Measurements from ENCODE around the gene TRIM62. TPM values are rescaled to one million over a fixed set of nuclear protein-coding genes. Genes with fewer than 3 reads are reported as not detected.

Gene TRIM62
- total RNA-seq, 1 experiment from 2014 or later, result 0.82 TPM

- H3K36me3 ChIP-seq, result no peaks in the 10 kb centered on the region
- H3K4me3 ChIP-seq, result no peak overlapping the region
- peaks cover 12% of the 10 kb centered on the region for H3K27me3 ChIP-seq
- no peak for DNase-seq
- no peaks in the 10 kb centered on the region for H3K9me3 ChIP-seq
These were observed 3.7 kb upstream of the TRIM62 start for GRCh38 chr1:33185541-33185940.

- Histone ChIP-seq H3K9me3 (no peaks in the 10 kb centered on the region), H3K36me3 (no peaks in the 10 kb centered on the region), H3K4me3 (no peak overlapping the region), H3K27me3 (peaks cover 11% of the 10 kb centered on the region)
- DNase-seq, result no peak
These were observed 1.5 kb upstream of the TRIM62 start for GRCh38 chr1:33183306-33183705.

DNA sequence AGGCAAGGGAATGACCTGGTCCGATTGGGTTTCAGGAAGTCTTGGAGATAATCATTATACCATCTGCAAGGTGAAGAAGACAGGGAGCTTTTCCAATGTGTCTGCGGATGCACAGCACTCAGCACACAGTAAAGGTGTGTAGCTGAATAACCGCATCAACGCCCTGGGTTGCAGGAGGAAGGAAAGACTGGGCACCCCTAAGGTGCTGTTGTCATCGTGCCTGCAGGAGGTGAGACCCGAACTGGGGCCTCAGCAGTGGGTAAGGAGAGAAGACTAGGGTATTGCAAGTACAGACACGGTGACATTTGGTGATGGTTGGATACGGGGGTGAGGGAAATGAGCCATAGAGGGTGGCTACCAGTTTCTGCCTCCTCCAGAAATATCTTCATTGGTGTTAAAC, 1.1 kb upstream of the TRIM62 start:
- Histone ChIP-seq H3K9me3 (no peaks in the 10 kb centered on the region), H3K36me3 (no peaks in the 10 kb centered on the region), H3K27me3 (peaks cover 11% of the 10 kb centered on the region), H3K4me3 (no peak overlapping the region)
- no peak for DNase-seq

DNA sequence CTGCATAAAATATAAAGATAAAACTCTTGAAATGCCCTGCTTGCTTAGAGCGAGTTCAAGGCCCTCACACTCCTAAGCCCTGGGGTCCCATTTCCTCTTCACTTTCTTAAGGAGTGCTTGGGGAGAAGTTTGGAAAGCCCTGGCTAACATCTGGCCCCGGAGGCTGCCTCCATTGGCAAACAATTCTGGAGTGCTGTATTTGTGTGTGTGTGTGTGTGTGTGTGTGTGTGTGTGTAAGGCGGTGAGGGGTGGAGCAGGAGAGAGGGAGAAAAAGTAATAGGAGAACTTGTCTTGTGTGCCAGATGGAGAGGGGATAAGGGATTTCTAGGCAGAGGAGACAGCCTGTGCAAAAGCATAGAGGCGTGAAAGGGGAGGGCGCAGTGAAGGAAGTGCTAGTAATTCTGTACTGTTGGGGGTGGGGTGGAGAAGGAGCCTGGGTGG, 578 bp upstream of the TRIM62 start:
- Histone ChIP-seq H3K9me3 (no peaks in the 10 kb centered on the region), H3K4me3 (peak overlapping the region; percentile 67), H3K36me3 (no peaks in the 10 kb centered on the region), H3K27me3 (peaks cover 11% of the 10 kb centered on the region)
- no peak for DNase-seq

- DNase-seq, result peak; percentile 58
- Histone ChIP-seq H3K36me3 (no peaks in the 10 kb centered on the region), H3K9me3 (no peaks in the 10 kb centered on the region), H3K27me3 (peaks cover 11% of the 10 kb centered on the region), H3K4me3 (peak overlapping the region; percentile 67)
These were observed 642 bp downstream of the TRIM62 start for GRCh38 chr1:33180911-33181890.

- Histone ChIP-seq H3K4me3 (peak overlapping the region; percentile 24; the same call in 1 of the 2 replicates), H3K9me3 (no peaks in the 10 kb centered on the region), H3K36me3 (no peaks in the 10 kb centered on the region), H3K27me3 (peaks cover 7% of the 10 kb centered on the region; the same call in 1 of the 2 replicates)
- DNase-seq, result peak; percentile 89
These were observed 1.5 kb downstream of the TRIM62 start for GRCh38 chr1:33180226-33180910.

DNA sequence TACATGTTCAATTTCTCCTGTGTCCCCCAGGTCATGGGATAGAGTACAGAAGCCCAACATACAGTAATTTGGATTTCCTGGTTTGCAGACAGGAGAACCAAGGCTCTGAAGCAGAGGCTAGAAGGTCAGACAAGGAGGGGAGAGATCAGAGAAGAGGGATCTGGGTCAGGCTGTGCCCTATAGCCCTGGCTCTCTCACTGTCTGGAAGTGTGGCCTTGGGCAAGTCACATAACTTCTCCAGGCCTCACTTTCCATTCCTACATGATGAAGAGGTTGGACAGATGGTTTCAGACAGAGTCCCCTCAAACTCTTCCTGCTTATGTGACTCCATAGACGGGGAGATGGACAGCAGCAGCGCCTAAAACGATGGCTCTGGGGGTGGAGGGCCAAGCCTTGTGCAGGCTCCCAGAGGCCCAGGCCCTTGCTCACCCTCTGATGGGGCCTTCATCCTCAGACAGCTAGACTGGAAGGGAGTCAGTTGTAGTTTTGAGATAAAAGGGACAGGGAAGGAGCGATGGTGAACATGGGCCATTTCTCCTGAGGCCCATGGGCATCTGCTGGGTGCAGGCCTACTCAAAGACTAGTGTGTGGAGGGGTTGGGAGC, 2.9 kb downstream of the TRIM62 start:
- Histone ChIP-seq H3K27me3 (no peaks in the 10 kb centered on the region; the same call in 1 of the 2 replicates), H3K4me3 (no peak overlapping the region), H3K9me3 (no peaks in the 10 kb centered on the region), H3K36me3 (no peaks in the 10 kb centered on the region)
- DNase-seq, result no peak

- Histone ChIP-seq H3K9me3 (no peaks in the 10 kb centered on the region), H3K36me3 (no peaks in the 10 kb centered on the region), H3K4me3 (no peak overlapping the region), H3K27me3 (no peaks in the 10 kb centered on the region)
- DNase-seq, result no peak
These were observed 3.8 kb downstream of the TRIM62 start for GRCh38 chr1:33177996-33178540.

DNA sequence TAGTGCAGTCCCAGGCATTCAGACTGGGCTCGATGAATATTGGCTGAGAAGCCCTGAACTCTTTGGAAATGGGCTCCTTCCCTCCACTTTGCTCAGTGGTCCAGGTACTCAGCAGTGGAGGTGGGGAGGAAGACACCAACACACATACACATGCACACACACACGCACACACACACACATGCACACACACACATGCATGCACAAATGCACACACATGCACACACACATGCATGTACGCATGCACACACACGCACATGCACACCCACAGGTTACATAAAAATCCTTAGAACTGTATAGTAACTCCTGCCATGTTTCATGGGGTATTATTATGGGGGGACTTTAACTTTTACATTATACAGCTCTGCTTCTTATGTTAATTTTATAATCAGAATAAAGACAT, 5.0 kb downstream of the TRIM62 start:
- Histone ChIP-seq H3K4me3 (no peak overlapping the region), H3K36me3 (no peaks in the 10 kb centered on the region), H3K27me3 (no peaks in the 10 kb centered on the region), H3K9me3 (no peaks in the 10 kb centered on the region)
- DNase-seq, result no peak

GRCh38 chr1:33176362-33176850, 5.4 kb downstream of the TRIM62 start:
- Histone ChIP-seq H3K9me3 (no peaks in the 10 kb centered on the region), H3K36me3 (no peaks in the 10 kb centered on the region), H3K4me3 (no peak overlapping the region), H3K27me3 (no peaks in the 10 kb centered on the region)
- DNase-seq, result no peak

GRCh38 chr1:33175865-33176264, 6.0 kb downstream of the TRIM62 start:
- Histone ChIP-seq H3K9me3 (no peaks in the 10 kb centered on the region), H3K27me3 (no peaks in the 10 kb centered on the region), H3K4me3 (no peak overlapping the region), H3K36me3 (no peaks in the 10 kb centered on the region)
- DNase-seq, result no peak

- Histone ChIP-seq H3K4me3 (no peak overlapping the region), H3K9me3 (no peaks in the 10 kb centered on the region), H3K27me3 (no peaks in the 10 kb centered on the region), H3K36me3 (no peaks in the 10 kb centered on the region)
- DNase-seq, result no peak
These were observed 8.8 kb downstream of the TRIM62 start for GRCh38 chr1:33173091-33173490.

DNA sequence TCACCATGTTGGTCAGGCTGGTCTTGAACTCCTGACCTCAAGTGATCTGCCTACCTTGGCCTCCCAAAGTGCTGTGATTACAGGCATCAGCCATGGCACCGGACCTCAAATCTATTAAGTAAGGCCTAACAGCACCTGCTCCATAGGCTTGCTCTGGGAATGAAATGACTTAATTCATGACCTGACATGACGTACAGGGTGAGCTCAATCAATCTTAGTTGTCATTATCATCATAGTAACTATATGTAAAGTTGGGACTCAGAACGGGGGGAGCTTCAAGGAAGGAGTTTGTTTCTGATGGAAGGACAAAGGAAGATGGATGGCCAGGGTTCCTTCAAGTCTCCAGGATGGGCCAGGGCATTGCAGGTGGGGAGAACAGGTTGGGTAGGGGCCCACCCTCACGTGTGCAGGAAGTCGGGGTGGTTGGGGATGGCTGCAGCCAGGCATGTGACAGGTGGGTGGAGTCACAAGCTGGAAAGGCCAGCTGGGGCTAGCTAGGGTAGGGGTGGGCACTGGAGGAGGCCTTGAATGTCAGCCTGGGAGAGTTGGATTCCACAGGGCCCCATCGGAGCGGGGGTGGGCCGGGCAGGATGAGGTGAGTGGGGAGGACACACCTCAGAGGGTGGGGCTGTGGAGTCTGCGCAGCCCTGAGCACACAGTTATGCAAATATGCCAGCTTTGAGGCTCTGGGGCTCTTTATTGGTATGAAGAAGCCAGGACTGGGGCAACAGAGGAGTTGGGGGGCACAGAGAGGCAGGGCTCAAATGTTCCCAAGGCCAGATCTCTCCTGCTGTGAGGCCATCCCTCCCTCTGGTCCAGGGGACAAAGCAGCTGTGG, 9.6 kb downstream of the TRIM62 start:
- H3K27me3 ChIP-seq, result no peaks in the 10 kb centered on the region
- H3K9me3 ChIP-seq, result no peaks in the 10 kb centered on the region
- no peaks in the 10 kb centered on the region for H3K36me3 ChIP-seq
- no peak for DNase-seq
- H3K4me3 ChIP-seq, result no peak overlapping the region

GRCh38 chr1:33170351-33171274, 11.2 kb downstream of the TRIM62 start:
- Histone ChIP-seq H3K9me3 (no peaks in the 10 kb centered on the region), H3K27me3 (no peaks in the 10 kb centered on the region), H3K4me3 (no peak overlapping the region), H3K36me3 (no peaks in the 10 kb centered on the region)
- no peak for DNase-seq

Data from MG63 (cell line).